ENCODE results near the gene DTD1.

GRCh38 chr20:18566892-18567738 lies 20.7 kb upstream of the DTD1 start, which contains the start of gene SMIM26:
- TF ChIP-seq POLR2AphosphoS5 (IDR thresholded peaks at IDR 0.05) (peak; percentile 76 to 88 (median 84)), CTCF (IDR thresholded peaks at IDR 0.05) (no peak), POLR2A (IDR thresholded peaks at IDR 0.05) (peak; percentile 22)

Measured in breast epithelium (tissue), 3 donors.